Activated effector memory CD4-positive, alpha-beta T cell treated with Interleukin-2 at 50 U/mL for 16 hours (primary cell): Measurements from ENCODE around the gene SV2B.

Experiments used
- DNase-seq: peaks from one replicate; pipeline ENCODE4 v3.0.0-alpha.2; 2020

SV2B gene

DNA sequence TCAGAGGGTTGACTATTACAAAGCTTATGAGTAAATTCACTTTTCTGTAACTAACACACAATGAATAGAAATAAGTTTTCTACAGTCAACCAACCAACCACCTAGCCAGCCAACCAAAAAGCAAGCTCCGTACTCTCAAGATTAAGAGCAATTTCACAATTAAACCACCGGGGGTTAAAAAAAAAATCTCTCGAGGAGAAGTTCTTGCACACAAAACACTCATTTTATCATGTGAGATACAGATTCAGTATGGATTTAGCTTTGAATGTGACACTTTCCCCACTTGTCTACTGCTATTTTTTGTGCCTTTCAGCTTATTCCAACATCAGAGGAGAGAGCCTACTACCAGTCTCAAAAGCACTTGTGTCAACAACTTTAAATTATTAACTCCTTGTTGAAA lies 135.3 kb downstream of the SV2B start:
- DNase-seq: no peak

DNA sequence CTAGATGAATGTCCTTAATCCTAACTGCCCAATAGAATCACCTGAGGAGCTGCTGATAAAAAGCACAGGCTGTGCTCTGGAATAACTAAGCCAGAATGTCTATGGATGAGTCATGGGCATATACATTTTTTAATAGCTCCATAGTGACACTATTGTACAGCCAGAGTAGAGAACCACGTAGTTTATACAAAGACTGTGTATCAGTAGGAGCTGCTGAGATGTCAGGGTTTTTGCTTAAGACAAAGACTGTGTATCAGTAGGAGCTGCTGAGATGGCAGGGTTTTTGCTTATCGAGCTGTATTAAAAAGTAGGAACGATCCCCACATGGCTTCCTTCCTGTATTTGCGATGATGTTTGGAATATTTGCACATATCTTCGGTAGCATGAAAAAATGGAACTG lies 137.4 kb downstream of the SV2B start:
- no peak for DNase-seq

DNA sequence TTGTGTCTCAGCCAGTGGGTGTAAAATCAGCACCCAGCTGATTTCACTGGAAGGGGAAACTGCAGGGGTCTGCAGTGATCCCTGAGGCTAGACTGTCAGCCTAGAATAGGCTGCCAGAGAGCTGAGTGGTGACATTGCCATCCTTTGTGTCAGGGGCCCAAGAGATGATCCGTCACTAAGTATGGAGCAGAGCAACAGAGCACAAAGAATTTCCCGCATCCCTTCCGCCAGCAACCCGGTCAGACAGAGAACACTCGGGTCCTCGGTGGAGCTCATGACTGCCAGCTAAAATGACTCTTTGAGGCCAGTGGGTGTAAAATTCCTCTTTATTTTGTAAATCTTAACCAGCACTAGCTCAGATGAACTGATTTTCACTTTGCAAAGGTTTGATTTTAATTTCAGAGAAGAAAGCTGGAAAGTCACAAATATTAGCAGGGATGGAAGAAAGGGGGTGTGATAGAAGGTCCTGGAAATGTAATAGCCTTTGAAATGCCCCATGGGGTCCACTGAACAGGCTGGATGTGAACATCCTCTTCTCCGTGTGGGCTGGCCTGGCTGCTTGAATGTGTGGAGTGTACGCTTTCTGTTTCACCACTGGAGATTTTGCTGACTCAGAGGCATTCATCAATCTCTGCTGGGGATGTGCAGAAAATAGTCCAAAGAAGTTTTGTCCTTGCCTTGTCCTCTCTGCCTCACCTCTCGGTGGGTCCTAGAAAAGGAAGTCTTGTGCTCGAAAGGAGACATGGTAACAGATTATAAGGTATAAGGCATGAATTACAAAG lies 138.8 kb downstream of the SV2B start:
- no peak for DNase-seq

DNA sequence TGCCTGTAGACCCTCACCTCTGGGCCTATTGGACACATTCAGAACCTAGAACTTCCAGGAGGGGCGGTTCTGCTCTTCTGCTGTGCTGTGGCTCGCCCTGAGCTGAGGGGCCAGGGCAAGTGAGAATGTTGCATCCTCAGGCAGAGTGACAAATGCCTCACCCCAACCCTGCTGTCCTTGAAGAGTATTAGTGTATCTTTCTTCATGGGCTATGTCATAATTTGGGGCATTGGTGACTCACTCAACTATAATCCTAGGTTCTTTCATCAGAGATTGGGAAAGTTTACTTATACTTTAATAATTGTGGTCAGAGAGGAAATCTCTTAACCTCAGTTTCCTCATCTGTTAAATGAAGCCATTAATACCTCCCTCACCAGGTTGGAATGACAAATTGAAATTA lies 143.8 kb downstream of the SV2B start:
- DNase-seq: no peak

DNA sequence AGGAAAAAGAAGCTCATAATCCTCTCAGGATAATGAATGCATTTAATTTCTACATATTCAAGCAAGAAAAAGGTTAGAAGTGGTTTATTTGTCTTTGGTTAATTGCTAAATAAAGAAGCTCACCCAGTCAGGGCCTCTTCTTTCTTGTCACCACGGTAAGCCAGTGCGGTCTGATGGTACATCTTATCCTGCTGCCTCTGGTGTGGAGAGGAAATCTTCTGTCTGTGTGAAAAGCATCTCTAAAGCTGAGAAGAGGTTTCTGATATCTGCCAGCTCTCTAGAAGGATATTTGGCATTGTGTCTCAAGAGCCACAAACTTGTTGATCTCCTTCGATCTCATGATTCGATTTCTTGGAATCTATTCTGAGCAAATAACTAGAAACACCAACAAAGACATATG lies 144.9 kb downstream of the SV2B start:
- no peak for DNase-seq

DNA sequence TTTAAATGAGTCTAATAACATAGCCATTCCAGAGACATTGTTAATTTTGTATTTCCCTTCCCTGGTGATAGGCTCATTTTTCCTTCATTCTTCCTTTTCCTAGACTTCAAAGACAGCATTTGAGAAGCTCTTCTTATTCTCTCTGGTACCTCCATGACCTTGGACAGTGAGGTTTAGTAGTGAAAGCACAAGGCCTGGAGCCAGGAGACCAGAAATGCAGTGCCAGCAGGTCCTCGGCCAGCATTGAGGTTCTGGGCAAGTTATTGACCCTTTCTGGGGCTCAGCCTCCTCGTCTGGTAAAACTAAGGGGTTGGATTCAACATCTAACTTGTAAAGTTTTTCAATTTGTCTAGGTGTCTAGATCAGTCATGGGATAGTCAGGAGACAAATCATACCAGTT lies 146.9 kb downstream of the SV2B start:
- DNase-seq: no peak

DNA sequence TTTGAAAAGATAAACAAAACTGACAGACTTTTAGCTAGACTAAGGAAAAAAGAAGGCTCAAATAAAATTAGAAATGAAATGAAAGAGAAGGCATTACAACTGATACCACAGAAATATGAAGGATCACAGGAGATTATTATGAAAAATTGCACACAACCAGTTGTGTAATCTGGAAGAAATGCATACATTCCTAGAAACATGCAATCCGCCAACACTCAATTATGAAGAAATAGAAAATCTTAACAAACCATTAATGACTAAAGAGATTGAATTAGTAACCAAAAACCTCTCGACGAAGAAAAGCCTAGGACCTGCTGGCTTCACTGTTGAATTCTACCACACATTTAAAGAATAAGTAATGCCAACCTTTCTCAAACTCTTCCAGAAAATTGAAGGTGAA lies 149.5 kb downstream of the SV2B start:
- DNase-seq: no peak

DNA sequence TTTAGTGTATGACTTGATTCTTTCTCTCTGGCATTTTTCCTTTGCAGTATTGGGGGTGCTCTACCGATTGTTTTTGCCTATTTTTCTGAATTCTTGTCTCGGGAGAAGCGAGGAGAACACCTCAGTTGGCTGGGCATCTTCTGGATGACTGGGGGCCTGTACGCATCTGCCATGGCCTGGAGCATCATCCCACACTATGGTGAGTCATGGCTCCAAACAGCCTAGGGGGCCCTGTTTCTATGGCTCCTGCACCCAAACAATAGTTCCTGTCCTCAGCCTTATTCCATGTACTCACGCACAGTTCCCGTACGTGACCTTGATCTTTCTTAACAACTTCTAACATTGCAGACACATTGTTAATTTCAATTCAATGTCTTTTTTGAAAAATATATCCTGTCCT lies 152.3 kb downstream of the SV2B start:
- DNase-seq: no peak

DNA sequence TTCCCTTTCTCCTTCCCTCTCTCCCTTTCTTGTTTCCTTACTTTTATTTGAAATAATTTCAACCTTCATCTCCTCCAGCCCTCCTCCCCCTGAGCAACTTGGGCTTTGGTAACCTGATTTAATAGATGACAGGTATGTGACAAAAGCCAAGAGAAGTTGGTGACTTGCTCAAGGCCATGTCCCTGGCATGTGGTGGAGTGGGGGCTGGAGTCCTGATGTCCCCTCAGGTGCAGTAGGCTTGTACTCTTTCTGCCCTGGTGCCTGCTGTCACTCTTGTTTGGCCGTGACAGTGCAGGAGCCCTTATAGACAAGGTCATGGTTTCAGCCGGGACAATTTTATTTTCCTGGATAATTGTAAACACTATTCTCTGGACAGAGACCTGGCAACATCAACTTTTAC lies 152.7 kb downstream of the SV2B start:
- DNase-seq: no peak

DNA sequence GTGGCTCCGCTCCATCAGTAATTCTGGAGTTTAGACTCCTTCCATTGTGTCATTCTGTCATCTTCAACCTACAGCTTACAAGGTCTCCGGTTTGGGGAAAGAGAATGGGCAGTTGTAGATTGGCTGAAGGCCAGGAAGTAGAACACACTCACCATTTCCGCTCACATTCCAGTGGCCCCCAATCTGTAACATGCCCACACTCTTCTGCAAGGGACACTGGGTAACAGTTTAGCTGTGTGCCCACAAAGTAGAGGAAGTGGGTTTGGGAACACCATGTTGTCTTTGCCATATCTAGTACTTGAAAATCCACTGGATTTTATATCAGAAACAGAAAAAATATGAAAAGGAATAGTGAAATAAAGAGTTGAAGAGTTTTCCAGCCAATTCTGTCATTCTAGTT lies 153.5 kb downstream of the SV2B start:
- DNase-seq: no peak

DNA sequence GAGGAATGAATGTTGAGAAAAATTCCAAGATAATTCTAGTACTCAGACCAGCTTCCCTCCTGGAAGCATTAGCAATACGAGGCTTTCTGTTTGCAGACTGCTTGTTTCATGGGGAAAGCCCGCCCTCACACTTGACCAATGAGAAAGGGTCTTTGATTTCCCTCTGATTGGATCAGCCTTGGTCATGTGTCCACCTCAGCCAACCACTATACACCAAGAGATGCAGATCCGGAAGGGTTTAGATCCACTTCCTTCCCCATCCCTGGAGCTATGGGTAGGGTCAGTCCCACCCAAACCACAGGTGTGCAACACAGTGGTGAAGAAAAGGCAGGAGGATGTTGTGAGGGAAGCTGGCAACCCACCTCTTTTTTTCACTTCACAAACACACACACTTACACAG lies 154.7 kb downstream of the SV2B start:
- no peak for DNase-seq

DNA sequence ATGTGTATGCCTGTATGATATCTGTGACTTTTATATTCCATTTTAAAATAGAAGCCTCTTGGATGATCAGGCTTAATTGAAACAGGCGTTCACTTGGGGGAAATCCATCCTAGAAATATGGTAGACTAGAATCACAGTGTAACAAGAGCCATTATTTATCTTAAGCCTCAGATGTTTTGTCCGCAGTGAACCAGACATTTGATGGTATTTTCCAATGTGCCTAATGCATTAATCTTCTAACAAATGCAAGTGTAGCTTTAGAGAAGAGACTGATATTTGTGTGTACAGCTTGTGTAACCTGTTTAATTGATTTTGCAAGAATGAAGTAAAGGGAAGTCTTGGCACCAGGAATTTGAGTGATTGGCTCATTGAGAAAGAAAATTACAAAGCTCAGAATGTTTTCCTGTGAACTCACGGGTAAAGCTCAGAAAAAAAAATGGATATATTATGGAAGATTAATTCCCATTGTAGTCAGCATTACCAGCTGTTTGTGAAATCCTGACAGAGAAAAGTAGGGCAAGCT lies 155.7 kb downstream of the SV2B start:
- DNase-seq: no peak

DNA sequence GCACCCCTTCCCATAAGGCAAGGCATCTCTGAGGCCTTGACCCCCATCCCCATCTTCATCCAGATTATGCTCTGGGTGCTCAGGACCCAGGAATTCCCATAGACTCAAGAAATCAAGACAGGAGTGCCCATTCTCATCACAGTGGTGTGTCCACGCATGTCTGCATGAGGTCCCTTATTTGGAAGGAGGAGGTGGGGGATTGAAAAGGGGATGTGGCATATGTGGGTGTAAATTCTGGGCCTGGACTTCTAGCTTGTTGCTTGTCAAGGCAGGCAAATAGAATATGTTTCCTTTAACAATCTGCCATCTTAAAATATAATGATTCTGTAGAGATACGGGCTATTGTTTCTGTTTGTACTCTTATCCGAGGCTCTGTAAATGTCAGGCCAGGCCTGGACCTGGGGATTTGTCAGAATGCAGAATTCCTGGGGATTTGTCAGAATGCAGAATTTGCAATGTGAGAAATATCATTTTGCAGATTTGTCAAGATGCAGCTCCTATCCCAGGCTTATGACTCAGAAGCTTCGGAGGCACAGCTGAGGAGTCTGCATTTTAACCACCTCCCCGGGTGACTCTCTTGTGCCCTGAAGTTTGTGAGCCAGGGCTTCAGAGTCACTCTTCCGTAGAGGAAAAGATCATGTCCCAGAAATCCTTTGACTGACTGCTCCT lies 157.8 kb downstream of the SV2B start:
- no peak for DNase-seq

DNA sequence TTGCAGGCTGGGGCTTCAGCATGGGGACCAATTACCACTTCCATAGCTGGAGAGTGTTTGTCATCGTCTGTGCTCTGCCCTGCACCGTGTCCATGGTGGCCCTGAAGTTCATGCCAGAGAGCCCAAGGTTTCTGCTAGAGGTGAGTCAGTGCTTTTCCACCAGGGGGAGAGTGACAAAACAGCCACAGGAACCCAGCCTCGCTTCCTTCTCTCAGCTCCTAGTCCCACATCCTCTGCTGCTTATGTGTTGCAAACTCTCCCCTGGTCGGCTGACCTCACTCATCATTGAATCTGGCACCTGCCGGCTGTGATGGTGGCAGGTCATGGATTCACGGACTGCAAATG lies 158.3 kb downstream of the SV2B start:
- DNase-seq: no peak

DNA sequence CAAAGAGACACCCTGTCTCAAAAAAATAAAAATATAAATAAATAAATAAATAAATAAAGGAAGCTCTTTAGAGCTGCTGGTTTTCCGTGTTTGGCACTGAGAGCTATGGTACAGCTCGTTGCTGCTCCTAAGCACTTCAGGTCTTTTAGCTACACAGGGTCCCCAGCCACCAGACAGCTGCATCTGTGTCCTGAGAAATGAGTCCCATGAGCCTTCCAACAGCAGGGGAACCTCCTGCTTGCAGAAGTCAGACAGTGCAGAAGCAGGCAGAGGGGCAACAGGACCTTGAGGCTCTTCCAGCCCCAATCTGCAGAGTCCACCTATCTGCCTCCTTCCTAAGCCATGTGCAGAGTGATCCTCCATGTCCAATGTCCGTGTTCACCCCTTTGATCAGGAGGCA lies 159.0 kb downstream of the SV2B start:
- no peak for DNase-seq

DNA sequence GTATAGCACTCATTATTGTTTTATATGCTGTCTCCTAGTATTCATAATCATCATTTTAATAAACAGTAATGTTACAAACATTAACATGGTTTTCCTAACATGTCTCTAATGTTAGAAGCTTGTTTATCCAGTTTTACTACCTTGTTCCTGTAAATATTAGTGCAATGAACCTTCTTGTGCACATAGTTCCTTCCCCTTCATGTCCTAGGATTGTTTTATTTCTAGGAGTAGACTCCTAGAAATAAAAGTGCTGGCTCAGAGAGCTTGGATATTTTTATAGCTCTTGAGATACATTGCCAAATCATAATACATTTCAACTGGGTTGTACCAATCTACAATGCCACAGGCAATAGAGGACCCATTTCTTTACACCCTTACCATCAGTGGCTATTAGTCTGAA lies 161.3 kb downstream of the SV2B start:
- DNase-seq: no peak

DNA sequence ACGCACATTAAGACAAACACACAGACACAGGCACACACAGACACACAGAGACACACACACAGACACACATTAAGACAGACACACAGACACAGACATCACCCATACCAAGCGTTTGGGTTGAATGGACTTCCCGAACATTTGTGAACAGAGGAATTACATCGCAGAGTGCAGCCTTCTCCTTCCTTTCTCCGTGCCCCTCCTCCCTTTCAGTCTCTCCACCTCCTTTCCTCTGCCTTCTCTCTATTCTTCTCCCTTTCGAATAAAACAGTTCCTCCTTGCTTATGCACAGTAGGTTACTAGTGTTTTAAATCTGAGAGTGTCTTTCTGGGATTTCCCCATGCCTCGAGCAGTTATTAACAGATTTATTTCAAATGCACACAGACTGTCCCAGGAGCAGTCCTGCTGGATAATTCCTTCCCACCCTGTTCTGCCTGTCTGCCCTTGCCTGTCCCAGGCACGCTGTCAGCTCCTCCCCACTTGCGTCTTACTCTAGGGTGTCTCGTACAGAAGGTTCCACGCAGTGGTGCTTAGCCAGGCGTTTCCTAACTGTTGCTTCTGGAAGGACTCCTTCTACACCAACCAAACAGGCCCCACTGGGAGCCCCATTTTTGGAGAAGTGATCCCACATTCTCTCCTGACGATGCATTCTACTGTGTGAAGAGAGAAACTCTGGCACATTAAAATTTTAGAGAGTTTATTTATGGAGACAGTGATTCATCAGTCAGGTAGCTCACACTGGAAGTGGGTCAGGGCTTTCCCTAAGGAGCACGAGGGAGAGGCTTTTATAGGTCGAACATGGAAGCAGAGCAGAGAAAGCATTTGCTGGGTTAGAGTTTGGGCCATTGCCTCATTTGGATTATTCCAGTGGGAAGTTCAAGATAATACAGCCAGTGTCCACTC lies 163.8 kb downstream of the SV2B start:
- no peak for DNase-seq

DNA sequence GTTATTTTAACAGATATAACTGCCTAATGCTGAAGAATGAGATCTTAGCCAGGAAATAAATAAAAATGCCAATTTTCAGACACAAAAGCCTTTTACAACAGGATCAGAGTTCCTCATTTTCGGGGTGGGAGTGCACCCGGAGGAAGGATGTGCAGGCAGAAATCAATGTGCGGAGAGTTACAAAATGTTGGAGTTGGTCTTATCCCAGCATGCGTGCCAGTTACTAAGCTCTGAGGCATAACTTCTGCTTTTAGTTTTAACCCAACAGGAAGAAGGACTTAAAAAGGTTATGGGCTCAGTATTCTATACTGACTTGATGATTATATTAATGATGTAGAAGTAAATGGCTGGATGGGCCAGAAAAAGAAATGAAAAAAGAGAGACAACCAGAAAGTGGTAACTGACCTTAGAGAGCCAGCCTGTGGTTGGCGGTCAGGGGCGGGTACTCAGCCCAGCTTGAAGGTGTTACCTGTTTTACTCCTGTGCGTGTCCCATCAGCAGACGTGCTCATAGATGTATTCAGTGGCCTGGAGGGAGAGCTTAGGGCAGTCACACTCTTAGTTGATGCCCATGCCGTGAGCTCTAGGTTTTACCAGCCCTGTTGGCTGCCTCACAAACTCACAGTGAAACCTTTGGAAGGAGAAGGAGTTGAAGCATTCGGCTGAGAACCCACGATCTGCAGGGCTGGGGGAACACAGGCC lies 164.7 kb downstream of the SV2B start:
- DNase-seq: no peak

DNA sequence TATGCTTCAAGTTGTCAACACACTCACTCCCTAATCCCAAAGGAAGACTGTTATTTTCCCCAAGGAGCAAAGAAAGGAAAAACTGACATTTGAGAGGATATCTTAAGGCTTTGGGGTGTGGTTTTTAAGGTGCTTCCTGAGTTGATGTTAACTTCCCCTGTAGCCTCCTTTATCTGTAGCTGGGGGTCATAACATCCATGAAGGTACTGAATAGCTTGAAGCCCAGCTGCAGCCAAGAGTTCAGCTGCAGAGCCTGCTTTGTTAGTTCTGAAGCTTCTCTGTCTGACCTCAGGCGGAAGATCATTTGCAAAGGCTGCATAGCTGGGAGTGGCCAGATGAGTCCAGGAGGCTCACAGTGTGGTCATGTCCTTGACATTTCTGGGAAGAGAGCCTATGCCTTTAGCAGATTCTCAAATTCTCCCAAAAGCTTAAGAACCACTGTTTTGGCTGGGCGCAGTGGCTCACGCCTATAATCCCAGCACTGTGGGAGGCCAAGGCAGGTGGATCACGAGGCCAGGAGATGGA lies 165.4 kb downstream of the SV2B start:
- no peak for DNase-seq

DNA sequence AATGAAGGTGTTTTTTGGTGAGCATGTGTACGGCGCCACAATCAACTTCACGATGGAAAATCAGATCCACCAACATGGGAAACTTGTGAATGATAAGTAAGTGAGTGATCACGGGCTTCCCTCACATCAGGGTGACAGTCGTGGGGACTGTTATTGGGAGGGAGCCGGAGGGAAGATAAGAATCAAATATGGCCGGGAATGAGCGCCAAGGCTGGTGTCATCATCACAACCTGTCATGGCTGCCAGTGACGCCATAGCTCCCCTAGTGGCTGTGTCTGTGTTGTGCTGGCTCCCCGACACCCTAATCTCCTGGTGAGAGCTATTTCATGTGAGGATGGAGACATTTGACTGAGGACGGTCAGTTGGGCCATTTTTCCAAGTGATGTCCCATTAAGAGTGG lies 168.5 kb downstream of the SV2B start:
- DNase-seq: no peak

DNA sequence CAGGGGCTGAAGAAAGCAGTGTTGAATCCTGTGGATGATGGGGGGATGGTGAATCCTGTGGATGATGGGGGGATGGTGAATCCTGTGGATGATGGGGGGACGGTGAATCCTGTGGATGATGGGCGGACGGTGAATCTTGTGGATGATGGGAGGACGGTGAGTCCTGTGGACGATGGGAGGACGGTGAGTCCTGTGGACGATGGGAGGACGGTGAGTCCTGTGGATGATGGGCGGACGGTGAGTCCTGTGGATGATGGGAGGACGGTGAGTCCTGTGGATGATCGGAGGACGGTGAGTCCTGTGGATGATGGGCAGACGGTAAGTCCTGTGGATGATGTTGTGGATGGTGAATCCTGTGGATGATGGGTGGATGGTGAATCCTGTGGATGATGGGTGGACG lies 170.7 kb downstream of the SV2B start:
- DNase-seq: no peak

DNA sequence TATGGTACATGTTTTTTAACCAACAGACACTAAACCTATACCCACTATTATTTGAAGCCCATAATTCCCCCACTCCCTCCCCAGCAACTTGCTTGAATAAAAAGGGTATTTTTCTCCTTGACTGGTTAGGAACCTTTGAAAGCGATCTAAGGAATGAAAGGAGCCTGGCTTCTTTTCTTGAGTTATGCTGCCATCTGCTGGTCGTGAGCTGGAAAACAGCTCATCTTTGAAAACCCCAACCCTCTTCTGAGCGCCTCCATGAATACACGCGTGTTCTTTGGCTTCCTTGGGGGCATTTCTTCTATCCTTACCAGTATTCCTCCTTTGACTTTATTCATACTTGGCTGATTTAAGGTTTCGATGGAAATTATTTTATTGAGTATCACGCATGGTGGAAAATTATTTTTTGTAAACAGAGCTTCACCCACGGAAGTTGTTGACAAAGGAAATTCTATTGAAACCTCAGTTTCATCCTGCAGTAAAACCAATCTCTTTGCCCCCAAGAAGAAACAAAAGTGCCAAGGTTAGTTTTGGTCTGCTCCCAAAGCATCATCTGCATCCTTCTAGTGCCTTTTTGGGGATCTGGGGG lies 171.6 kb downstream of the SV2B start:
- DNase-seq: peak; percentile 22
